Peyer's patch (tissue), 4 donors: Measurements from ENCODE around the gene LIX1. TPM values are rescaled to one million over a fixed set of nuclear protein-coding genes. Genes with fewer than 3 reads are reported as not detected.

Source experiments
- DNase-seq, 3 donors: peaks; one replicate each; pipeline ENCODE4 v3.0.0-alpha.2; 2017 to 2019
- H3K27ac ChIP-seq, 4 donors: fragments of 200-600 bp; sonication (generic); one replicate each; pipeline ENCODE4 v1.5.1; 2016 to 2019
- H3K27me3 ChIP-seq, 2 donors: fragments of 200-600 bp; sonication (generic); one replicate each; pipeline ENCODE4 v1.5.1; 2019
- H3K36me3 ChIP-seq, 3 donors: fragments of 200-600 bp; sonication (generic); one replicate each; pipeline ENCODE4 v1.5.1; 2016 to 2019
- H3K4me1 ChIP-seq, 4 donors: fragments of 200-600 bp; sonication (generic); one replicate each; pipeline ENCODE4 v1.5.1; 2016 to 2019
- H3K4me3 ChIP-seq, 4 donors: fragments of 200-600 bp; sonication (generic); 1 replicate in 3 of 4; 2 replicates in 1 of 4; pipeline ENCODE4 v1.5.1; 2016 to 2019; ENCODE audit warnings: mild to moderate bottlenecking in 1 of 4
- H3K9me3 ChIP-seq, 4 donors: fragments of 200-600 bp; sonication (generic); one replicate each; pipeline ENCODE4 v1.5.1; 2016 to 2019; ENCODE audit warnings: mild to moderate bottlenecking in 1 of 4
- CTCF ChIP-seq, 6 experiments: fragments of 450-650 bp in 4 of 6; fragments of 200-600 bp in 2 of 6; sonication (generic) in 1 of 6; IDR thresholded peaks; one replicate each; pipeline ENCODE4 v1.5.1; 2017 to 2019; ENCODE audit warnings: antibody characterized with exemption in 6 of 6, mild to moderate bottlenecking in 3 of 6, moderate library complexity in 1 of 6
- POLR2A ChIP-seq, 2 donors: fragments of 450-650 bp; IDR thresholded peaks; one replicate each; pipeline ENCODE4 v1.5.1; 2017; ENCODE audit warnings: antibody characterized with exemption in 2 of 2, mild to moderate bottlenecking in 2 of 2, moderate library complexity in 2 of 2
- total RNA-seq, 4 donors: library from RNA; depleted of rRNA; stranded (reverse); fragments of >200 nt; gene quantifications; one replicate each; pipeline ENCODE4 v1.1.0, GENCODE V29; 2016

LIX1 gene
- total RNA-seq, 4 donors from 2014 or later: 0.13 TPM; not detected in 3

GRCh38 chr5:97067296-97067850 lies 75.0 kb downstream of the LIX1 start:
- no peaks in the 10 kb centered on the region for H3K27me3 ChIP-seq
- TF ChIP-seq CTCF (IDR thresholded peaks at IDR 0.05) (no peak), POLR2A (IDR thresholded peaks at IDR 0.05) (no peak)
- no peaks in the 10 kb centered on the region for H3K4me1 ChIP-seq
- H3K4me3 ChIP-seq: no peak overlapping the region
- H3K27ac ChIP-seq: no peak overlapping the region
- DNase-seq: no peak
- H3K9me3 ChIP-seq: no peaks in the 10 kb centered on the region
- H3K36me3 ChIP-seq: no peaks in the 10 kb centered on the region

GRCh38 chr5:97065475-97065874 lies 76.9 kb downstream of the LIX1 start:
- H3K9me3 ChIP-seq: no peaks in the 10 kb centered on the region
- H3K36me3 ChIP-seq: no peaks in the 10 kb centered on the region
- H3K4me1 ChIP-seq: no peaks in the 10 kb centered on the region
- no peak overlapping the region for H3K4me3 ChIP-seq
- no peak for DNase-seq
- no peak overlapping the region for H3K27ac ChIP-seq
- H3K27me3 ChIP-seq: no peaks in the 10 kb centered on the region
- TF ChIP-seq CTCF (IDR thresholded peaks at IDR 0.05): no peak
- TF ChIP-seq POLR2A (IDR thresholded peaks at IDR 0.05): no peak

GRCh38 chr5:97063251-97063650 lies 79.2 kb downstream of the LIX1 start:
- no peaks in the 10 kb centered on the region for H3K9me3 ChIP-seq
- no peak overlapping the region for H3K27ac ChIP-seq
- no peaks in the 10 kb centered on the region for H3K36me3 ChIP-seq
- no peak for DNase-seq
- no peaks in the 10 kb centered on the region for H3K27me3 ChIP-seq
- TF ChIP-seq POLR2A (IDR thresholded peaks at IDR 0.05) (no peak), CTCF (IDR thresholded peaks at IDR 0.05) (no peak)
- H3K4me3 ChIP-seq: no peak overlapping the region
- H3K4me1 ChIP-seq: no peaks in the 10 kb centered on the region

DNA sequence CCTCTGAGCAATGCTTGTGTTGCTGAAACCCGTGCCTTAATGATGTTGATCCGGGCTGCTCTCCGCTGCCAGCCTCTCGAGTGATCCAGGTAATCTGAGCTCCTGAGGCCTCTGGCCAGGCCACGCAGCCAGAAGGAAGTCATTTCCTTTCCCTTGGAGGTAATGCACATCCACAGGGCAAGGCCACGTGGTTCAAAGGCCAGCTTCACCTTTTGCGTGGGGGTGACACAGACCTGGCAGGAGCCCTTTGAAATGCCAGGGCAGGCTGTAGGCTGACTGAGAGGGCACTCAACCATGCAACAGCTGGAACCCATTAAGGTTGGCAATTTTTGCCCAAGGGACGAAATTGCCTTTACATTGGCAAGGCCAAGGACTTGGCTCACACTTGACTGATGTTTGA lies 80.4 kb downstream of the LIX1 start:
- Histone ChIP-seq H3K4me3 (no peak overlapping the region), H3K36me3 (no peaks in the 10 kb centered on the region), H3K4me1 (no peaks in the 10 kb centered on the region), H3K9me3 (no peaks in the 10 kb centered on the region), H3K27me3 (no peaks in the 10 kb centered on the region), H3K27ac (no peak overlapping the region)
- no peak for DNase-seq
- TF ChIP-seq POLR2A (IDR thresholded peaks at IDR 0.05) (no peak), CTCF (IDR thresholded peaks at IDR 0.05) (no peak)

- Histone ChIP-seq H3K27ac (no peak overlapping the region), H3K36me3 (no peaks in the 10 kb centered on the region), H3K9me3 (no peaks in the 10 kb centered on the region), H3K4me1 (no peaks in the 10 kb centered on the region), H3K27me3 (no peaks in the 10 kb centered on the region), H3K4me3 (no peak overlapping the region)
- DNase-seq: no peak
- TF ChIP-seq CTCF (IDR thresholded peaks at IDR 0.05): no peak
- TF ChIP-seq POLR2A (IDR thresholded peaks at IDR 0.05): no peak
Measured at GRCh38 chr5:97056263-97056662, 86.1 kb downstream of the LIX1 start.

DNA sequence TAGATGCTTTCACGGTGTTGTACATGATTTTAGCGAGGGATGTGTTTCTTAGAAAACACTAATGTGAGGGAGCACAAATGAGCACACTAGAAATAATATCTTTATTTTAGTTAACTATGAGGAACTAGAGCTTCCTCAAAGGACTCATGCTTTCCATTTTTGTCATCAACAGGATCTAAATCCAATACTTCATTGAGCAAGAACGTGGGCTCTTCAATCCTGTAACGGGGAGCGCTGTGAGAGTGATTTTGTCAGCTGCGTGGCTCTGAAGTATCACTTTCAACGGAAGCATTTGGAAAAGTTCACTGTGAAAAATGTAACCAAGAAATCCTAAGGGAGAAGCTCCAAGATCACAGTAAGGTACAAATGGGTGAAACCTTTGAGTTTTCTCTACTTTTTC lies 93.2 kb downstream of the LIX1 start:
- Histone ChIP-seq H3K36me3 (no peaks in the 10 kb centered on the region), H3K9me3 (no peaks in the 10 kb centered on the region)
- no peak for TF ChIP-seq POLR2A (IDR thresholded peaks at IDR 0.05)
- no peak for TF ChIP-seq CTCF (IDR thresholded peaks at IDR 0.05)

More for the DNA sequence above, 93.2 kb downstream of the LIX1 start:
- H3K27ac ChIP-seq: no peak overlapping the region
- H3K4me1 ChIP-seq: no peaks in the 10 kb centered on the region
- no peak for DNase-seq
- no peak overlapping the region for H3K4me3 ChIP-seq
- H3K27me3 ChIP-seq: no peaks in the 10 kb centered on the region
